Sigmoid colon (tissue), 3 donors: ENCODE data around the gene TBC1D13.

Experiments
- CTCF ChIP-seq, 4 experiments: fragments of 450-650 bp in 3 of 4; fragments of 200-600 bp in 1 of 4; IDR thresholded peaks; one replicate each; pipeline ENCODE4 v1.5.1; 2016 to 2019; ENCODE audit warnings: antibody characterized with exemption in 4 of 4, mild to moderate bottlenecking in 3 of 4, moderate library complexity in 2 of 4
- POLR2A ChIP-seq, 2 donors: fragments of 450-650 bp; IDR thresholded peaks; one replicate each; pipeline ENCODE4 v1.6.1; 2016; ENCODE audit warnings: antibody characterized with exemption in 2 of 2, mild to moderate bottlenecking in 2 of 2, moderate library complexity in 2 of 2

GRCh38 chr9:128808543-128808942 lies 21.5 kb downstream of the TBC1D13 start:
- TF ChIP-seq POLR2A (IDR thresholded peaks at IDR 0.05), result no peak
- TF ChIP-seq CTCF (IDR thresholded peaks at IDR 0.05), result no peak
